ENCODE results near the gene PTGR1.

Gene PTGR1

DNA sequence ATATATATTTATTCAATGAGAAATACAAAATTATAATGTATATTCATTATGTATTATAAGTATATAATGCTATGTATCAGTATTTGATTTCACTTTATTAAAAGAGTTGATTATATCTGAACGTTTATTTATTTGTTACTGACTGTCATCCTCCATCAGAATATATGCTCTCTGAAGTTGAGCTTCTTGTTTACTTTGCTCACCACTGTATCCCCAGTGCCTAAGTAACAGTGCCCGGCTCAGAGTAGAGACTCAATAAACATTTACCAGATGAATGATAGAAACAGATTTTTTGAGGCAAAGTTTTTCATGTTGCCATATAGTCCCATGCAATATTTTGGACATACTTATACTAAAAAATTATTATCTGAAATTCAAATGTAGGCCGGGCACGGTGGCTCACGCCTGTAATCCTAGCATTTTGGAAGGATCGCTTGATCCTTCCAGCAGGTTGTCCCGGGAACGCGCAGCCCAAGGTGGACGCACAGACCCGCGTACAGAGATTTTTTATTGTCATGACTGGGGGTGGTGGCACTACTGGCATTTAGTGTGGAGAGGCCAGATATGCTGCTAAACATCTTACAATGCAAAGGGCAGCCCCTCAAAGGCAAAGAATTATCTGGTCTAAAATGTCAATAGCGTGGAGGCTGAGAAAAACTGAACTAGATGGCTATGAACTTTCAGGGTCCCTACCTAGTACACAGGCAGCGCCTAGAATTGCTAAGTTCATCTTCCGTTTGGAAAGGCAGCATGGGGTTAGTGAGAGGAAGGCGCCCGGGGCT lies 30.9 kb upstream of the PTGR1 start:
- TF ChIP-seq POLR2AphosphoS5 (IDR thresholded peaks at IDR 0.05; ENCODE audit: low read depth, low read length) (no peak), SIN3A (IDR thresholded peaks at IDR 0.05; ENCODE audit: borderline replicate concordance, insufficient read depth, low read length) (no peak), TAF1 (IDR thresholded peaks at IDR 0.05; ENCODE audit: borderline replicate concordance, insufficient read depth, low read length) (no peak), FOXP2 (optimal IDR thresholded peaks at IDR 0.05; ENCODE audit: borderline replicate concordance, extremely low read depth, extremely low read length, insufficient read depth) (no peak)
- TF ChIP-seq, protein P1, sequence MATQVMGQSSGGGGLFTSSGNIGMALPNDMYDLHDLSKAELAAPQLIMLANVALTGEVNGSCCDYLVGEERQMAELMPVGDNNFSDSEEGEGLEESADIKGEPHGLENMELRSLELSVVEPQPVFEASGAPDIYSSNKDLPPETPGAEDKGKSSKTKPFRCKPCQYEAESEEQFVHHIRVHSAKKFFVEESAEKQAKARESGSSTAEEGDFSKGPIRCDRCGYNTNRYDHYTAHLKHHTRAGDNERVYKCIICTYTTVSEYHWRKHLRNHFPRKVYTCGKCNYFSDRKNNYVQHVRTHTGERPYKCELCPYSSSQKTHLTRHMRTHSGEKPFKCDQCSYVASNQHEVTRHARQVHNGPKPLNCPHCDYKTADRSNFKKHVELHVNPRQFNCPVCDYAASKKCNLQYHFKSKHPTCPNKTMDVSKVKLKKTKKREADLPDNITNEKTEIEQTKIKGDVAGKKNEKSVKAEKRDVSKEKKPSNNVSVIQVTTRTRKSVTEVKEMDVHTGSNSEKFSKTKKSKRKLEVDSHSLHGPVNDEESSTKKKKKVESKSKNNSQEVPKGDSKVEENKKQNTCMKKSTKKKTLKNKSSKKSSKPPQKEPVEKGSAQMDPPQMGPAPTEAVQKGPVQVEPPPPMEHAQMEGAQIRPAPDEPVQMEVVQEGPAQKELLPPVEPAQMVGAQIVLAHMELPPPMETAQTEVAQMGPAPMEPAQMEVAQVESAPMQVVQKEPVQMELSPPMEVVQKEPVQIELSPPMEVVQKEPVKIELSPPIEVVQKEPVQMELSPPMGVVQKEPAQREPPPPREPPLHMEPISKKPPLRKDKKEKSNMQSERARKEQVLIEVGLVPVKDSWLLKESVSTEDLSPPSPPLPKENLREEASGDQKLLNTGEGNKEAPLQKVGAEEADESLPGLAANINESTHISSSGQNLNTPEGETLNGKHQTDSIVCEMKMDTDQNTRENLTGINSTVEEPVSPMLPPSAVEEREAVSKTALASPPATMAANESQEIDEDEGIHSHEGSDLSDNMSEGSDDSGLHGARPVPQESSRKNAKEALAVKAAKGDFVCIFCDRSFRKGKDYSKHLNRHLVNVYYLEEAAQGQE (IDR thresholded peaks at IDR 0.05; ENCODE audit: insufficient read depth in 1 of 2, low read depth in 2 of 2, low read length in 2 of 2) = no peak

DNA sequence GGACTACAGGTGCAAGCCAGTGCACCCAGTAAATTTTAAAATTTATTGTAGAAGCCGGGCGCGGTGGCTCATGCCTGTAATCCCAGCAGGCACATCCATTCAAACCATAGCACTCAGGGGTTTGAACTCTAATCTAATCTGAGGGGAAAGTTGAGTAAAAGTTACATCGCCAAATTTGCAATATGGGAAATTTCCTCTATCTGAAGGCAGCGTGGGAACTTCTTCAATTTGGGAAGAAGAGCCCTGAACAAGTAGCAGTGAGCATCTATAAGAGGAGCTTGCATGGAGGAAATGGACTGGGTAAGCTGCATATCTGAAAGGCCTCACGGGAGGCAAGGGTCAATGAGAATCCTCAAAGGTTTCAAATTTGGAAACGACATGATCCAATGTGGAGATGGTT lies 29.0 kb upstream of the PTGR1 start:
- TF ChIP-seq POLR2AphosphoS5 (IDR thresholded peaks at IDR 0.05; ENCODE audit: low read depth, low read length) (no peak), FOXP2 (optimal IDR thresholded peaks at IDR 0.05; ENCODE audit: borderline replicate concordance, extremely low read depth, extremely low read length, insufficient read depth) (no peak), SIN3A (IDR thresholded peaks at IDR 0.05; ENCODE audit: borderline replicate concordance, insufficient read depth, low read length) (no peak), TAF1 (IDR thresholded peaks at IDR 0.05; ENCODE audit: borderline replicate concordance, insufficient read depth, low read length) (no peak)
- TF ChIP-seq, protein P1 (IDR thresholded peaks at IDR 0.05; ENCODE audit: insufficient read depth in 1 of 2, low read depth in 2 of 2, low read length in 2 of 2) = no peak

DNA sequence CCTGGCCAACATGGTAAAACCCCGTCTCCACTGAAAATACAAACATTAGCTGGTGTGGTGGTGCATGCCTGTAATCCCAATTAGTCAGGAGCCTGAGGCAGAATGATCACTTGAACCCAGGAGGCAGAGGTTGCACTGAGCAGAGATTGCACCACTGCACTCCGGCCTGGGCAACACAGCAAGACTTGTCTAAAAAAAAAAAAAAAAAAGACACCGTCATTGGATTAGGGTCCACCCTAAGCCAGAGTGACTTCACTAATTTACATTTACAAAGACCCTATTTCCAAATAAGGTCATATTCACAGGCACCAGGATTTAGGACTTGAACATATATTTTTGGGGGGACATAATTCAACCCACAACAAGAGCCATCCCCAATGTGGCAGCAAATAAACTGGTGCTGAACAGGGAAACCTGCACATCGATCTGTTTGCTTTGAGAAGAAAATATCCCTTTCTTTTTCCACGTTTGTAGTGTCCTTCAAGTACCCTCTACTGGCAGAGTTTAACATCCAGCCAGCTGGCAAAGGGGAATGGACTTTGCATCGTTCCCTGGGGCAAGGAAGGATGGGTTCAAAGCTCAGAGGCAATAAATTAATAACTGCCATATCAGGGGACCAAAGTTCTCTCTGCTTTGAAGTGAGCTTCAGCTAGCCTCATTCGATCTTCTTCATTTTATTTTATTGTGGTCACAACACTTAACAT lies 28.0 kb upstream of the PTGR1 start:
- TF ChIP-seq TAF1 (IDR thresholded peaks at IDR 0.05; ENCODE audit: borderline replicate concordance, insufficient read depth, low read length) (no peak), SIN3A (IDR thresholded peaks at IDR 0.05; ENCODE audit: borderline replicate concordance, insufficient read depth, low read length) (no peak), POLR2AphosphoS5 (IDR thresholded peaks at IDR 0.05; ENCODE audit: low read depth, low read length) (no peak), FOXP2 (optimal IDR thresholded peaks at IDR 0.05; ENCODE audit: borderline replicate concordance, extremely low read depth, extremely low read length, insufficient read depth) (no peak)
- TF ChIP-seq, protein P1 (IDR thresholded peaks at IDR 0.05; ENCODE audit: insufficient read depth in 1 of 2, low read depth in 2 of 2, low read length in 2 of 2) = no peak

DNA sequence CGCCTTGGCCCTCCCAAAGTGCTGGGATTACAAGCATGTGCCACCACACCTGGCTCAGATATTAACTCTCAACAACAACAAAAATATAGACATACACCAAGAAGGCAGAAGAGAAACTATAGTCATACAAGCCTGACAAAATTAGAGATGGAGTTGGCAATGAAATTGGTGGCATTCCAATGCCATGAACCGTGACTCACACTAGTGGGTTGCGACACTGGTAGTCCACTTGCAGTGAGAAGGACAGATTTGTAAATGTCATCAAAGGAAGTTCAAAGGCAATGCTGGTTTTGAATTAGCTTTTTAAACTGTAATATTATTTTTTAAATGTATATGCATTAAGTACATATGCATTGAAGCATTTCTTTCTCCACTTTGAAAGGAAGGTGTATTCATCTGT lies 23.2 kb upstream of the PTGR1 start:
- TF ChIP-seq POLR2AphosphoS5 (IDR thresholded peaks at IDR 0.05; ENCODE audit: low read depth, low read length) (no peak), FOXP2 (optimal IDR thresholded peaks at IDR 0.05; ENCODE audit: borderline replicate concordance, extremely low read depth, extremely low read length, insufficient read depth) (no peak), TAF1 (IDR thresholded peaks at IDR 0.05; ENCODE audit: borderline replicate concordance, insufficient read depth, low read length) (no peak), SIN3A (IDR thresholded peaks at IDR 0.05; ENCODE audit: borderline replicate concordance, insufficient read depth, low read length) (no peak)
- TF ChIP-seq, protein P1 (IDR thresholded peaks at IDR 0.05; ENCODE audit: insufficient read depth in 1 of 2, low read depth in 2 of 2, low read length in 2 of 2) = no peak
